ENCODE data around the gene TLL2.

The TLL2 gene

DNA sequence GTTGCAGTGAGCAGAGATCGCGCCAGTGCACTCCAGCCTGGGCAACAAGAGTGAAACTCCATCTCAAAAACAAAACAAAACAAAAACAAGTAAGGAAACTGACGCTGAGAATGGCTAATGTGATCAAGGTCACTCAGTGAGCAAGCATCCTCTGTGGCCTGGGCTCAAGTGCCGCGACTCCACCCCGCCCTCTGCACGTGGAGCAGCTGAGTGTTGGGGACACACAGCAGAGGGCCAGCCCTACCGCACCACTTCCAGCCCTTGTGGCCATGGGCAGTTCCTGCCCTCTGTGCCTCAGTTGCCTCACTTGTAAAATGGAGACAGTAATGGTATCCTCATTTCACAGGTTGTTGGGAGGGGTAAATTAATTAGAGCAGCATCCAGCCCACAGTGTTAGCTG is 134.0 kb downstream of the TLL2 start:
- Histone ChIP-seq H3K36me3 (ENCODE audit: insufficient read depth, low read length) (no peaks in the 10 kb centered on the region), H3K4me1 (ENCODE audit: control insufficient read depth, insufficient read depth, low read length) (peaks cover 4% of the 10 kb centered on the region), H3K27me3 (ENCODE audit: control insufficient read depth, insufficient read depth, low read length) (peaks cover 4% of the 10 kb centered on the region), H3K4me3 (ENCODE audit: low read length) (no peak overlapping the region), H3K9me3 (replicated peaks; ENCODE audit: low read length) (no peaks in the 10 kb centered on the region), H3K9ac (ENCODE audit: low read depth, low read length) (no peak overlapping the region), H3K4me2 (ENCODE audit: low read length) (no peak overlapping the region)

DNA sequence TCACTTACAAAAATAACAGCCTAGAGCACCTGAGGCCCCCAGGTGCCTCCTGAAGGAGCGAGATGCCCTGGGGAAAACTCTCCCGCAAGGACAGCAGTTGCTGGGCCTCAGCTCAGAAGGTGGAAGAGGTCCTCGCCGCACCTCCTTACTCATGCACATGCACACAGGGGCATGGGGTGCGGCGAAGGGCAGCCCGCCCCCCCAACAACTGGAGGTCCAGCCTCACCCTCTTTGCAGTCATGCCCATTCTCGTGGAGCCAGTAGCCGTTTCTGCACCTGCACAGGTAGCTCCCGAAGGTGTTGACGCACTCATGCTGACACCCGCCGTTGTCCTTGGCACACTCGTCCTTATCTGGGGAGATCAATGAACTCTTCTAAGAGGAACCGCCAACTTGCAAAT is 135.0 kb downstream of the TLL2 start:
- H3K4me2 ChIP-seq (ENCODE audit: low read length) = no peak overlapping the region
- no peaks in the 10 kb centered on the region for H3K9me3 ChIP-seq (replicated peaks; ENCODE audit: low read length)
- H3K4me1 ChIP-seq (ENCODE audit: control insufficient read depth, insufficient read depth, low read length) = peaks cover 4% of the 10 kb centered on the region
- H3K4me3 ChIP-seq (ENCODE audit: low read length) = no peak overlapping the region
- H3K27me3 ChIP-seq (ENCODE audit: control insufficient read depth, insufficient read depth, low read length) = peaks cover 13% of the 10 kb centered on the region
- H3K36me3 ChIP-seq (ENCODE audit: insufficient read depth, low read length) = no peaks in the 10 kb centered on the region
- no peak overlapping the region for H3K9ac ChIP-seq (ENCODE audit: low read depth, low read length)

GRCh38 chr10:96377816-96378294 is 135.9 kb downstream of the TLL2 start:
- Histone ChIP-seq H3K36me3 (ENCODE audit: insufficient read depth, low read length) (no peaks in the 10 kb centered on the region), H3K4me3 (ENCODE audit: low read length) (no peak overlapping the region), H3K9me3 (replicated peaks; ENCODE audit: low read length) (no peaks in the 10 kb centered on the region), H3K27me3 (ENCODE audit: control insufficient read depth, insufficient read depth, low read length) (peaks cover 18% of the 10 kb centered on the region), H3K9ac (ENCODE audit: low read depth, low read length) (no peak overlapping the region), H3K4me1 (ENCODE audit: control insufficient read depth, insufficient read depth, low read length) (peaks cover 4% of the 10 kb centered on the region), H3K4me2 (ENCODE audit: low read length) (no peak overlapping the region)

DNA sequence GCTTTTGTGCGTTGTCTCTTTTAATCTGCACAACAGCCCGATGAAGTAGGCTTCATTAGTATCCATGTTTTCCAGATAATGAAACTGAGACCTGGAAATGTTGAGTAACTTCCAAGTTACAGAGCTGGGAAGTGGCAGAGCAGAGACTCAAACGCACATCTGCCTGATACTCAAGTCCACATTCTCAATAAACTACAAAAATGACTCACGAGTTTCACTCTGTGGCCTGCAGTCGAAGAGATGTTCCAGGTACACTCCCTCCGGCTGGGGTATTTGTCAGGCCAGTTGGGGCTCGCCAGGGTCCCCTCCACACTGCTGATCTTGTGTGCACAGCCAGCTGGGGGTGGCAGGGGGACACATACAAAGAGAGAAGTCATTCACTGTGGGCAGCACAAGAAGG is 137.2 kb downstream of the TLL2 start:
- Histone ChIP-seq H3K4me1 (ENCODE audit: control insufficient read depth, insufficient read depth, low read length) (peaks cover 4% of the 10 kb centered on the region), H3K4me3 (ENCODE audit: low read length) (no peak overlapping the region), H3K9ac (ENCODE audit: low read depth, low read length) (no peak overlapping the region), H3K36me3 (ENCODE audit: insufficient read depth, low read length) (no peaks in the 10 kb centered on the region), H3K4me2 (ENCODE audit: low read length) (no peak overlapping the region), H3K27me3 (ENCODE audit: control insufficient read depth, insufficient read depth, low read length) (peaks cover 18% of the 10 kb centered on the region), H3K9me3 (replicated peaks; ENCODE audit: low read length) (no peaks in the 10 kb centered on the region)

- Histone ChIP-seq H3K4me2 (ENCODE audit: low read length) (peak overlapping the region; percentile 88), H3K27me3 (ENCODE audit: control insufficient read depth, insufficient read depth, low read length) (peaks cover 18% of the 10 kb centered on the region), H3K4me3 (ENCODE audit: low read length) (peak overlapping the region; percentile 65), H3K36me3 (ENCODE audit: insufficient read depth, low read length) (no peaks in the 10 kb centered on the region), H3K4me1 (ENCODE audit: control insufficient read depth, insufficient read depth, low read length) (peaks cover 4% of the 10 kb centered on the region), H3K9me3 (replicated peaks; ENCODE audit: low read length) (no peaks in the 10 kb centered on the region), H3K9ac (ENCODE audit: low read depth, low read length) (no peak overlapping the region)
These were observed 138.5 kb downstream of the TLL2 start for GRCh38 chr10:96374985-96375830.

DNA sequence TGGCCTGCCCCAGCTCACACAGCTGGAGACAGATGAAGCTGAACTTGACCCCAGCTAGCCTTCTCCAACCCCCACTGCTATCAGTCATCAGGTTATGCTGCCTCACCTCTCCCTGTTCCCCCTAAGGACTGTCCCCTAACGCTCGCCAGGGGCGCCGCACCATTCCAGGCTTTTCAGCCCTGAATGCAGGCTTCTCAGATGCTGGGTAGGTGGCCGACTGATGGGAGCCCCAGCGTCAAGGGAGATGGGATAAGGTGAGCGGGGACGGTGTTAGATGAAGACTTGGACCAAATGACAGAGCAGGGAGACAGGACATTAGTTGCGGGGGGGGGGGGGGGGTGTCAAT is 139.1 kb downstream of the TLL2 start:
- peaks cover 18% of the 10 kb centered on the region for H3K27me3 ChIP-seq (ENCODE audit: control insufficient read depth, insufficient read depth, low read length)
- H3K9me3 ChIP-seq (replicated peaks; ENCODE audit: low read length) = no peaks in the 10 kb centered on the region
- no peaks in the 10 kb centered on the region for H3K36me3 ChIP-seq (ENCODE audit: insufficient read depth, low read length)
- H3K9ac ChIP-seq (ENCODE audit: low read depth, low read length) = no peak overlapping the region
- H3K4me3 ChIP-seq (ENCODE audit: low read length) = peak overlapping the region; percentile 65
- peaks cover 4% of the 10 kb centered on the region for H3K4me1 ChIP-seq (ENCODE audit: control insufficient read depth, insufficient read depth, low read length)
- H3K4me2 ChIP-seq (ENCODE audit: low read length) = peak overlapping the region; percentile 88

DNA sequence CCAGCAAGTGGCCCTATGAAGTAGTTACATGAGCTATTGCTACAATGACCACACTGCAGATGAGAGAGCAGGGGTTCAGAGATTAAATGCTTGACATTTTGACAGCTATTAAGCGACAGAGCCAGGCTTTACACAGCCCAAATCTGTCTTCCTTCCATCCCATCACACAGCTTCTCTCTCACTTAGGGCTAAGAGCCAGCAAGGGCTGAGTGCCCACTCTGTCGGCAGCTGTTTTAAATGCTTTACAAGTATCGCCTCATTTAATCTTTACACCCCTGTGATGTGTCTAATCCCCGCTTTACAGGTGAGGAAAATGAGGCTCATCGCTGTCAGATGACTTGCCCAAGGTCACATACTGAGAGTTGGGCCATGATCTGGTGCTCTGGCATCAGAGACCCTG is 139.7 kb downstream of the TLL2 start:
- Histone ChIP-seq H3K36me3 (ENCODE audit: insufficient read depth, low read length) (no peaks in the 10 kb centered on the region), H3K27me3 (ENCODE audit: control insufficient read depth, insufficient read depth, low read length) (peaks cover 18% of the 10 kb centered on the region), H3K9me3 (replicated peaks; ENCODE audit: low read length) (no peaks in the 10 kb centered on the region)

GRCh38 chr10:96371356-96371755 is 142.4 kb downstream of the TLL2 start:
- Histone ChIP-seq H3K27me3 (ENCODE audit: control insufficient read depth, insufficient read depth, low read length) (peaks cover 19% of the 10 kb centered on the region), H3K4me3 (ENCODE audit: low read length) (no peak overlapping the region), H3K9ac (ENCODE audit: low read depth, low read length) (no peak overlapping the region), H3K36me3 (ENCODE audit: insufficient read depth, low read length) (no peaks in the 10 kb centered on the region), H3K4me1 (ENCODE audit: control insufficient read depth, insufficient read depth, low read length) (peaks cover 10% of the 10 kb centered on the region), H3K4me2 (ENCODE audit: low read length) (no peak overlapping the region), H3K9me3 (replicated peaks; ENCODE audit: low read length) (no peaks in the 10 kb centered on the region)

More for the DNA sequence above, 139.7 kb downstream of the TLL2 start:
- no peak overlapping the region for H3K4me3 ChIP-seq (ENCODE audit: low read length)
- no peak overlapping the region for H3K4me2 ChIP-seq (ENCODE audit: low read length)
- no peak overlapping the region for H3K9ac ChIP-seq (ENCODE audit: low read depth, low read length)
- peaks cover 4% of the 10 kb centered on the region for H3K4me1 ChIP-seq (ENCODE audit: control insufficient read depth, insufficient read depth, low read length)

GRCh38 chr10:96370584-96371157 is 143.1 kb downstream of the TLL2 start:
- Histone ChIP-seq H3K4me1 (ENCODE audit: control insufficient read depth, insufficient read depth, low read length) (peaks cover 12% of the 10 kb centered on the region), H3K4me2 (ENCODE audit: low read length) (no peak overlapping the region), H3K9me3 (replicated peaks; ENCODE audit: low read length) (no peaks in the 10 kb centered on the region), H3K27me3 (ENCODE audit: control insufficient read depth, insufficient read depth, low read length) (peaks cover 18% of the 10 kb centered on the region), H3K4me3 (ENCODE audit: low read length) (no peak overlapping the region), H3K9ac (ENCODE audit: low read depth, low read length) (no peak overlapping the region), H3K36me3 (ENCODE audit: insufficient read depth, low read length) (no peaks in the 10 kb centered on the region)

DNA sequence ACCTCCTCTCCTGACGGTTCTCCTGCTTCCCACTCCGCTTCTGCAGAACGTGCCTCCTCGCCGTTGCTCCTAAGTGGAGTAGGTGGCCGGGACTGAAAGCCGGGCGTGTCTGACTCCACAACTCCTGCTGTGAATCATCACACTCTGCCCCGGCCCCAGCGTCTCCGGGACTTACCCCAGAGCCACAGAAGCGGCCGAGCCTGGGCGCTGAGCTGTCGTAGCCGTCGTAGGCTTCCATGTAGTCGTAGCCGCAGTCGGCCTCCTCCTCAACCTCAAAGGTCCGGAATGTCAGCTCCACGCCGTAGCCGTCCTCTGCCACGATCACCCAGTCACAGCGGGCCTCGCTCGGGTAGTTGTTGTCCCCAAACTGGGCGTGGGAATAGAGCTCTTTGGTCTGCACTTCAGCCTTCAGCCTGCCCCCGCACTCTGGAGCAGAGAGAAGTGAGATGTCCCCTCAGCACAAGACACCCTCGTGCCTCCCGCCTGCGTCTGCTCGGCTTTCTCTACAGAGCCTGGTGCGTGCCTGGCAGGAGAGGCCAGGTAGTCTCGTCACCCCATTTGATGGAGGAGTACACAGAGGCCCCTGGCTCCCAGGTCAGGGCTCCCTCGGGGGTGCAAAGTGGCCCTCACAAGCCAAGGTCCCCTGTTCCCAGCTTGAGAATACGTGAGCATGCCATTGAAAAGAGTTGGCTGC is 143.7 kb downstream of the TLL2 start:
- H3K4me1 ChIP-seq (ENCODE audit: control insufficient read depth, insufficient read depth, low read length) = peaks cover 10% of the 10 kb centered on the region
- no peak overlapping the region for H3K4me3 ChIP-seq (ENCODE audit: low read length)
- H3K9me3 ChIP-seq (replicated peaks; ENCODE audit: low read length) = no peaks in the 10 kb centered on the region
- H3K27me3 ChIP-seq (ENCODE audit: control insufficient read depth, insufficient read depth, low read length) = peaks cover 18% of the 10 kb centered on the region
- no peak overlapping the region for H3K9ac ChIP-seq (ENCODE audit: low read depth, low read length)
- H3K36me3 ChIP-seq (ENCODE audit: insufficient read depth, low read length) = no peaks in the 10 kb centered on the region
- no peak overlapping the region for H3K4me2 ChIP-seq (ENCODE audit: low read length)

GRCh38 chr10:96368971-96369370 is 144.8 kb downstream of the TLL2 start:
- H3K4me1 ChIP-seq (ENCODE audit: control insufficient read depth, insufficient read depth, low read length) = peaks cover 8% of the 10 kb centered on the region
- no peaks in the 10 kb centered on the region for H3K36me3 ChIP-seq (ENCODE audit: insufficient read depth, low read length)
- H3K4me3 ChIP-seq (ENCODE audit: low read length) = no peak overlapping the region
- no peaks in the 10 kb centered on the region for H3K9me3 ChIP-seq (replicated peaks; ENCODE audit: low read length)
- H3K4me2 ChIP-seq (ENCODE audit: low read length) = no peak overlapping the region
- no peak overlapping the region for H3K9ac ChIP-seq (ENCODE audit: low read depth, low read length)
- H3K27me3 ChIP-seq (ENCODE audit: control insufficient read depth, insufficient read depth, low read length) = peaks cover 11% of the 10 kb centered on the region

Measured in skeletal muscle satellite cell (primary cell).